NCI-H2029 (cell line): ENCODE data around the gene MTFR1L.

Experiments used
- DNase-seq: peaks from one replicate; lab custom pipeline; 2025; lab: John Stamatoyannopoulos, UW

Gene MTFR1L

DNA sequence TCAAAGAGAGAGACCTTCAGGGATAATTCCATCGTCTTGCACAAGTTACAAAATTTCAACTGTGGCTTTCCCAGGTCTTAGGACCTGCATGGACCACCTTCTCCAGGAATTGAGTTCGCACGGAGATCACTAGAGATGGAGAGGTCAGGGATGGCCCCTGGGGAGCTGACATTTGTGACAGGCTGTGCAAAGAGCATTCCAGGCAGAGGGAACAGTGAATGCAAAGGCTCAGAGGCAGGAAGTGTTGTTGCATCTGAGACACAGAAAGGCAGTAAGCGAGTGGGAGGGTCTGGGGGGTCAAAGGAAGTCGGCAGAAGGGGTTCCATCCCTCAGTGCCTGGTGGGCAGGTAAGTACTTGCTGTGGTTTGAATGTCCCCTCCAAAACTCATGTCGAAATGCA, 29.3 kb upstream of the MTFR1L start:
- DNase-seq, result no peak

DNA sequence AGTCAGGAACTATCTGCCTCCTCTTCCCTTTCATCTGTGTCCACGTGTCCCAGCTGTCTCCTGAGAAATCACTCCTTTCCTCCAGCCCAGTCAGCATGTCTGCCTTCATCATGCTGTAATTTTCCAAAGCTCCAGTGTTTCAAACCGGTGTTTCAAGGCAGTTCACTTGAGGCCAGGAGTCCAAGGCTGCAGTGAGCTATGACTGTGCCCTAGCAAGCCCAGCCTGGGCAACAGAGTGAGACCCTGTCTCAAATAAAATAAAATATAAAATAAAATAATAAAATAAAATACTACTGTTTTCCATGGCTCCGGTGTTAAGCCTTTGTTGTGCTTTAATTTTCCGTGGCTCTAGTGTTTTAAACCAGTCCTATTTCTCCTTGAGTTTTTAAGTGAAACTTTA, 27.6 kb upstream of the MTFR1L start:
- DNase-seq, result no peak

DNA sequence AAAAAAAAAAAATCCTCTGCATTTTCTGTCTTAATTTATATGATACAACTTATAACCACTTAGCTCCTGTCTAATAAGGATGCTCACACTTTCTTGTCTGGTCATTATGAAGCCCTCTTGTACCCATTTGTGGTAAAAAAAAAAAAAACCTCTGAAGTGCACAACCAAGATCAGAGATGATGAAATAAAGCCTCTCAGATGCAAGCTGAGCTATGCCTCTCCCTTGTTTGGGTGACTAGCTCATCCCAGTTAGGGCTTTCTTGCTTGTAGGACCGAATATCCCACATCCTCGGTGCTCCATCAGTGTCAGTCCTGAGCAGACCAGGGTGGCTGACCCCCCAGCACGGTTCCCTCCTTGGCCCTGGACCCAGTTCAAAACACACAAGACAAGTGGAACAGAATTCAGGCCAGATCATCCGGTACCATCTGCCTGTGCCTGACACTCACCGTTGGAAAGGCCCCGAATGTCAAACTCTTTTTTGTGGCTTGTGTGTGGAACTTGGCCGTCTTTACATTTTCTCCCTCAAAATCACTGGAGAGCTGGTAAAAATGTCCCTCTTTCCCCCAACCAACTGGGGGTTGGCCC, 26.1 kb upstream of the MTFR1L start:
- no peak for DNase-seq

DNA sequence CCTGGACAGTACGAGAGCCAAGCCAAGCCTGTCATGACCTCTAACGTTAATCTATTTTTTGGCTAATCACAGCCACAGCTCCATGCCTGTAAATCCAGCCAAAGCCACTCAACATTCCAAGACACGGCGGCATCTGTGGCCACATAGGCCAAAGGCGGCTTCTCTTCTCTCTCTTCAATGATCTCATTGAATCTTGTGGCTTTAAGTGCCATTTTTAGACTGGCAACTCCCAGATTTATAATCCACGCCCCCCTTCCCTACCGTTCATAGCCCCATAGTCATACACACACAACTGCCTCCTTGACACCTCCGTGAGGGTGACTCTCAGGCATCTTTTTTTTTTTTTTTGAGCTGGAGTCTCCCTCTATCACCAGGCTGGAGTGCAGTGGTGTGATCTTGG, 25.4 kb upstream of the MTFR1L start:
- DNase-seq, result no peak

DNA sequence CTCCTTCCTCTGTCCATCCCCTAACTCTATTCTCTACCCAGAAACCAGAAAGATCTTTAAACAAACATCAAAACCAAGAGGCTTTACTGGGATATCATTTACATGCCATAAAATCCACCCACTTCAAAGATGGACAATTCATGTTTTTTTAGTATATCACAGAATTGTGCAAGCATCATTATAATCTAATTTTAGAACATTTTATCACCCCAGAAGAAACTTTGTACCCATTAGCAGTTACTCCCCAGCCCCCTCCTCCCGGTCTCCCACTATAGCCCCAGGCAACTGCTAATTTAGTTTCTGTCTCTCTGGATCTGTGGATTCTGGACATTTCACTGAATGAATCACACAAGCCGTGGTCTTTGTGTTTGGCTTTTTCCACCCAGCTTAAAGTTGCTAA, 24.5 kb upstream of the MTFR1L start:
- DNase-seq, result no peak

DNA sequence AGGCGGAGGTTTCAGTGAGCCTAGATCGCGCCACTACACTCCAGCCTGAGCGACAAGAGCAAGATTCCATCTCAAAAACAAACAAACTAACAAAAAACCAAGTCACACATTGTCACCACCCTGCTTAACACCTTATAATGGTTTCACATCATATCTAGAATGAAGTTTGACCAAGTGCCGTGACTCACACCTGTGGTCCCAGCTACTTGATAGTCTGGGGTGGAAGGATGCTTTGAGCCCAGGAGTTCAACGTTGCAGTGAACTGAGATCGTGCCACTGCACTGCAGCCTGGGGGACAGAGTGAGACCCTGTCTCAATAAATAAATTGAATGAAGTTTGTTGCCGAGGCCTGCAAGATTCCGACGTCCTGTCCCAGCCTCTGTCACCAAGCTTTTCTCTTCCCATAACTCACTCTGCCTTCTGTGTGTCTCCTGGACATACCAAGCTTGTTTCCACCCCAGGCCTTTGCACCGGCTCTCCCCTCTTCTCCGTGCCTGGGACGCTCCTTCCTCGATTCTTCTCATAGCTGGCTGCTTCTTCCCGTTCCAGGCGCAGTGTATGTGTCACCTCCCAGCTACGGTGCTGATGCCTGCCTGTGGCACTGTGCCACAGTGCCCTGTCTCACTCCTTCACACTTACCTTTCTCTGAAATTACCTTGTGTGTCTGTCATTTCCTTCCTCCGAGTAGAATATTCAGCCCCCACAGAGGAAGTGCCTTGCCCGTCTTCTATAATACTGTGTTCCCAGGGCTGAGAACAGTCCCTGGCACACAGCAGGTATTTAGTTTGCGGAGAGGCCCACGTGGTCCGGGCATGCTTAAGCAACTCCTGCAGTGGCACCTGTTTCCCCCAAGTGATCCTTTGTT, 23.6 kb upstream of the MTFR1L start:
- peak; percentile 79 for DNase-seq

DNA sequence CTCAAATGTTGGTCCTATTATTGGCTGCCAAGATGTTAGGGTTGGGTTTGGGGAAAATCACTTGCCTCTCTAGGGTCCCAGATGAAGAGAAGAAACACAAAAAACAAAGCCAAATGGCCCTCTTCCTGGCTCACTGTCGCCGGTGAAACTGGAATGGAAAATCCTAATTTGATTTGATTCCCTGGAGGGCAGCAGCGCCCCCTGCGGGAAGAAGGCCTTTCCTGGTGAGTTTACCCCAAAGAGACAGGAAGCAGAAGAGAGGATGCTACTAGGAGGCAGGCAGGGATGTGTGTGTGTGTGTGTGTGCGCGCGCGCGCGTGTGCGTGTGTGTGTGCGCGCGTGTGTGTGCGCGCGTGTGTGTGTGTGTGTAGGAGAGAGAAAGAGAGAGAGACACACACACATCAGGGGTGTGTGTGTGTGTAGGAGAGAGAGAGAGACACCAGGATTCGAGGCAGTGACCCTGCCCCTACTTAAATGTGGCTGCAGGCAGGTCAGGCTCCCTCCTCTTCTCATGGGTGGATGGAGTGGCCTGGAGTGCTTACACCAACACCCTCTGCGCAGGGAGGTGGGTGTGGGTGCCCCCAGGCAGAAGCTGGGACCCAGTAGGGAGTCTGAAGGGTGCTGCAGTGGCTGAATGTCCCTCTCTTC, 22.8 kb upstream of the MTFR1L start:
- DNase-seq, result peak; percentile 80

DNA sequence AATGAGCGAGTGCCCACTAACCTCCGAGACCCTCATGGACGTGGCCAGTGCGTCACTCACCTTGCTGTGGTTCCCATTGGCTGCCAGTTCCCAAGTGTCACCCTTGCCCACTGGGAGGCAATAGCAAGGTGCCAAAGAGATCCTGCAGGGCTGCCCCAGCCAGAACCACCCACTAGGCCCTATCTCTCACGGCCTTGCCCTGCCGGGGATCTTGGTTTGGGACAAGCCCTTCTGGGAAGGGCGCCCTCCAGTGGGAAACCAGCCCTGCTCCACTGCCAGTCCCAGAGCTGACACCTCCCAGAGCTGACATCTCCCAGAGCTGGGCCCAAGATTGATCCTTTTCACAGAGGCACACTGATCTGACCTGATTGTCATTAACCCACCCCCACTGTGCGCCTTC, 21.8 kb upstream of the MTFR1L start:
- DNase-seq, result no peak

DNA sequence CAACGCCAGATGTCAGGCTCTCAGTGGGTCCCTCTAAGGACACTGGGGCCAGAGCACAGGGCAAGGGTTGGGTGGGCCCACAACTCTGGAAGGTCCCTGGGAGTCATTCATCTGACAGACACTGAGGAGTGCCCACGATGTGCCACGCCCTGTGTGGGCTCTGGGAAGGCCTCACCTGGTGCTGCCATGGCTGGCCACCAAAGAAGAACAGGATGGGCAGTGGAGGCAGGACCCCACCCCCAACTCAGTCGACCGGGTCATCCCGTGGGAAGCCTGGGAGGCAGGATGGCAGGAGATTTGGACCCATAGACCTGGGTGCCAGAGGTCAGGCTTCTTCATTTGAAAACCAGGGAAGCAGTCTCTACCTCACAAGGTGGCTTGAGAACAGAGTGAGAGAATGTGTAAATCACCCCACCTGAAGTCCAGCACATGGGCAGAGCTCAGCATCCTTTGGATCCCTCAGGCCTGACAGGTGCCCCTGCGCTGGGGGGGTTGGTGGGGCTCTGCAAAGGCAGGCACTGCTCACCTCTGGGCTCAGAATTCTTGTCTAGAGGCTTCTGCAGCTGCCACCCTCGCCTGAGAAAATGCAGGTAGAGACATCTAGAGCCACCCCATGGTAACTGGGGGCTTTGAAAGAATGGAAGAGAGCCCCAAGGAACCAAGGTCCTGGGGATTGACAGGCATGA, 20.9 kb upstream of the MTFR1L start:
- DNase-seq, result no peak

DNA sequence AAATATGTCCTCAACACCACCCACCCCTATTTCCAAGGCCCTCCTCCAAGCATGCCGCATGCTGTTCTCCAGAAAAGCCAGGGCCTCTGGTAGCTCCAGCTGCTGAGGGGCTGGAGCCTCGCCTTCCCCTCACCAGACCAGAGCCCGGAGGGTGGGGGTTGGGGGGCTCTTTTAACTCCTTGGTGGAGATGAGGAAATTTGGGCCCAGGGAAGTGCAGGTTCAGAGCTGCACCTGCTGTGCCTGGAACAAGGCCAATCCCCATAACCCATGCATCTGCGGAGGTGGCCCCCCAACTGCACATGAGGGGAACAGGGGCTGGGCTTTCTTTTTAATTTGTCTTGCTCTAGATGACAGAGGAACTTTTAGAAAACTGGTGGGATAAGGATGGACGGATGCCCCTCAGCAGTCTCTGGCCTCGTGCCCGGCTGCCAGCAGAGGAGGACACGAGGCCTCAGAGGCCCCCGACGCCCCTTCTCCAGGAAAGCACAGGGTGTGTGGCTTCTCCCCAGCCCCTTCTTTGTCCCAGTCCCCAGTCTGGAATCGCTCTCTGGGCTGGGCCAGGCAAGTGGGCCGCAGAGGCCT, 20.3 kb upstream of the MTFR1L start:
- no peak for DNase-seq

DNA sequence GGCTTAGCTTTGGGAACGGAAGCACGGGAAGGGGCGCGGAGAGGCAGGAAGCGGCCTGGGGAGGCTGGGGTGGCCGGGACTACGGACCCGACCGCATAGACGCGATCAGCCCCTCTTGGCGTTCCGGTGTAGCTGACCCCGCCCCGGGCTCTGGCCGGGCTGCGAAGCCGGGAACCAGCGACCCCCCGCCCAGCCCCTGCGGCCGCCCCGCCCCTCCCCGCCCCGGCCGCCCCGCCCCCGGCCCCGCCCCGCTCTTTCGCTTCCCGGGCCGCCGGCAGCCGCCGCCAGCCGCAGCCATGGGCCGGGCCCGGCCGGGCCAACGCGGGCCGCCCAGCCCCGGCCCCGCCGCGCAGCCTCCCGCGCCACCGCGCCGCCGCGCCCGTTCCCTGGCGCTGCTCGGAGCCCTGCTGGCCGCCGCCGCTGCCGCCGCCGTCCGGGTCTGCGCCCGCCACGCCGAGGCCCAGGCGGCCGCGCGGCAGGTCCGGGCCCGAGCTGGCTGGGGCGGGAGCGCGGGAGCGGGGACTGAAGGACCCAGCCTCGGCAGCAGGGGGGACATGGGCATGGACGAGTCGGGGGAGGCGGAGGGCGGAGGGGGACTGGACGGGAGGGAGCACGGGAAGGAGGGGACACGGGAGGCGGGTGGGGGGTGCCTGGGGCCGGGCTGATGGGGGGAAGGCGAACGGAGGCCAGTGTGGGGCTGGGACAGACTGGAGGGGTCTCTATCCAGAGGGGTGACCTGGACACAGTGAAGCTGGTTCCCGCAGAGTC, 19.6 kb upstream of the MTFR1L start, which contains the start of gene SELENON:
TSS of gene SELENON (plus strand) at position 259 of the 768 bp plus-strand sequence. CDS start at position 297, 38 bp downstream.
- peak; percentile 32 for DNase-seq

DNA sequence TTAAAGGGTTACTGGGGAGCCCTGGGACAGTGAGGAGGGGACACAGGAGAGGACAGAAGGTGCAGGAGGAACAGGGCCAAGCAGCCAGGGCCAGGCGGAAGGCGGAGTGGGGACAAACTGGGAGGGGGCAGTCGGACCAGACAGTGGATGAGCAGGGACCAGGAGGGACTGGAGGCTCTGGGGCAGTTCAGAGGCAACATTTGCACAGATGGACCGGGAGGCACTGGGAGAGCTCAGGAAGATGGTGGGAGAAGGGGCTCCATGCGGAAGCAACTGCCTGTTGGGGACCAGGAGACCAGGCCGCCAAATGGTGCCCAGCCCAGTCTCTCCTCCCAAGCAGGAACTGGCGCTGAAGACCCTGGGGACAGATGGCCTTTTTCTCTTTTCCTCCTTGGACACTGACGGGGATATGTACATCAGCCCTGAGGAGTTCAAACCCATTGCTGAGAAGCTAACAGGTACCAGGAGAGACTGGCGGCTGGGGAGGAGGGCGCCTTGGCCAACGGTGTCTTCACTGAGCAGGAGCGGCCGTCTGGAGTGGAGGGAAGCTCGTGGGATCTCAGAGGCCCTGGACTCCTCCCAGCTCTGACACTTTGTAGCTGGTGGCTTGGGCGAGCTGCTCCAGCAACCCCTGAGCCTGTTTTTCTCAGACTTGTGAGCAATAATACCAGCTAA, 18.9 kb upstream of the MTFR1L start:
- DNase-seq, result no peak

DNA sequence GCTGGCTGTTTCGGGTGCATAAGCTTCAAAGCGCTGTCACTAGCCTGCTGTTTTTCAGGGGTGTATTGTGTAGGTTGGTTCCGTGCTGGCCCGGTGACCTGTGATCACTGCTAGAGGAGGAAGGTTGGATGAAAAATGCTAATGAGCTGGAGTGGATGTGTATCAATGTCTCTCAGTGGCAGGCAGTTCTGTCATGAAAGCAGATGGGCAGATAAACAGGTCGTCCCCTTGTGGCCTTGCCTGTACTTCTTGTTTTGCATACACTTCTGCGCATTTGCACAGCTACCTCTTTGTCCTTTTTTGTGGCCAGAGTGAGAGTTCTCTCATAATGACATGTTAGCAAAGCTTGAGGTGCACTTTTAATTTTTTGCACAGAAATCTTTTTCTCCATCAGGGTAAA, 16.8 kb upstream of the MTFR1L start:
- no peak for DNase-seq

DNA sequence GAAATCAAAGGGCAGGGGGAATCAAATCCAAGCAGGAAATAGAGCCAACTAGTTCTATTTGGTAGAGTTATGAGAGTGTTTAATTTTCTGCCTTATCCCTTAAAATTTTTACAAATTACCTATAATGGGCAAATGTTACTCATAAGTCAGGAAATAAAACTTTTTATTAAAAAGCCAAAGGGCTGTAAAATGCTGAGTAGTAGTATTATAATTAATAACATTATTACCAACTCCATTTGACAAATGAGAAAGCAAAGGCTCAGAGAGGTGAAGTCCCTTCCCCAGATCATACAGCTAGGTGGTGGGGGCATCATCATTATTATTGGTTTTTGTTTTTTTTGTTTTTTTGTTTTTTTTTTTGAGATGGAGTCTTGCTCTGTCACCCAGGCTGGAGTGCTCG, 16.4 kb upstream of the MTFR1L start:
- DNase-seq, result no peak

DNA sequence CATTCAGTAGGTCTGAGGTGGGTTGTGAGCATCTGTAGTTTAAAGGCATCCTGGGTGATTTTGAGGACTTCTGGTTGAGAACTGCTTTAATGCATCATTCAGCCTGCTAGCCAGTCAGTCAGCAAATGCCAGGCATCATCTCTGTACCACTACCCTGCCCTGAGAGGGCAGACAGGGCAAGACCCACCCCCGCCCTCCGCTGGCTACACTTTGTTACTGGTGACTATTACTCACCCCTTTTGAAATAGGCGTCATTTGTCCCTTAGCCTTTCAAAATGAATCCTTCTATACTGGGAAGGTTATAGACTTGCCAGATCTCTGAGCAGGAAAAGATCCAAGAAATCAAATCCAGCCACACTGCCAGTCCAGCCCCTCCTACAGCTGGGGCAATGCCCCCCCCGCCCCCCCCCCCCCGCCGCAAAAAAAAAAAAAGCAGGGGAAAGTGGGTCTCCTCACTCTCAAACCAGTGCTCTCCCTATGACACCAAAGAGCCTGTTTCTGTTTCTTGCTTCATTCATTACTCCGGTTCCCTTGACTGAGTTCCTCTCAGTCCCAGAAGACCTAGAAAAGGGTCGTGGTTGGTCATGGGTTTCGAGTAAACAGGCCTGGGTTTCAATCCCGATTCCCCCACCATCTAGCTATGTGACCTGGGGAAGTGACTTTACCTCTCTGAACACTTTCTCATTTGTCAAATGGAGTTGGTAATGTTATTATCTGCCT, 15.3 kb upstream of the MTFR1L start:
- DNase-seq, result no peak

DNA sequence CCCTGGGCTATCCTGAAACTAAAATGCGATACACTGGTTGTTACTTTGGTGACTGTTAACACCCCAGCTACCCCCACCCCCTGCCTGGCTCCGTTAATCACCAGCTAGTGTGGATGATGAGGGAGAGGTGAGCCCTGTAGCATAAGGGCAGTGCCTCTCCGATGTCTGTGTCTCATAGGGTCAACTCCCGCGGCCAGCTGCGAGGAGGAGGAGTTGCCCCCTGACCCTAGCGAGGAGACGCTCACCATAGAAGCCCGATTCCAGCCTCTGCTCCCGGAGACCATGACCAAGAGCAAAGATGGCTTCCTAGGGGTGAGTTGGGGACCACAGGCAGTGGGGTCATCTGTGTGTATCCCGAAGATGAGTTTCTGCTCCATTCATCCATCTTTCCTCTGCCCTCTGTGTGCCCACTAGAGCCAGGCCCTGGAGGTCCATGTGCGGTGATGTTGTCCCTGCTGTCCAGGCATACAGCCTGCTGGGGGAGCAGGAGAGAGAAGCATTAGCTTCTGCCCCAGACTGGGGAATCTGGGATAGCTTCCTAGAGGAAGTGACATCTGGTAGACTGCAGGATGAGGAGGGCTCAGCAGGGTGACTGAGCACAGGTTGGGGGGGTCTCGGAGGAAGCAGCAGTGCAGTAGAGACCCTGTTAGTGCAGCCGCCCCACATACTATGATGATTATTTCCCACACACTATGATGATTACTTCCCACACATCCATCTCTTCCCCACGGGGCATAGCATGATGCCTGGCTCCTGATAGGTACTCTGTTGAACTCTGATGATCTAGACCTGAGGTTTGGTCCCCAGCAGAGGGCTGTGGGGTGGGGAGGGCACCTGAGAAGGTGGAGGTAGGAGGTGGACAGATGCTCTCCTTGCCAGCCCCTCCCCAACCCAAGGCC, 14.5 kb upstream of the MTFR1L start:
- no peak for DNase-seq

DNA sequence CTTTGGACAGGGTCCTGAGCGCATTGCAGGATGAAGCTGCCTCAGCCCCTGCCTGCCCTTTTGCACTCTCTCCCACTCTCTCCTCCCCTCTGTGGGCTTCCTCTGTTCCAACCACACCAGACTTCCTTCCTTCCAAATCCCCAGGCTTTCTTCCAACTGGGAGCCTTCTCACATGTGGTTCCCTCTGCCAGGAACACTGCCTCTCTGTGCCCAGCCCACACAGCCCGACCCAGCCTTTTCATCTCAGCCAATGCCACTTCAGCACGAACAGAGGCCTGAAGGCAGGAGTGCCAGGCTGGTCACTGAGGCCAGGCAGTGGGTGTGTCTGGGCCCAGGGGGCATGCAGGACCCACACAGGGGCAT, 13.9 kb upstream of the MTFR1L start:
- DNase-seq, result no peak

DNA sequence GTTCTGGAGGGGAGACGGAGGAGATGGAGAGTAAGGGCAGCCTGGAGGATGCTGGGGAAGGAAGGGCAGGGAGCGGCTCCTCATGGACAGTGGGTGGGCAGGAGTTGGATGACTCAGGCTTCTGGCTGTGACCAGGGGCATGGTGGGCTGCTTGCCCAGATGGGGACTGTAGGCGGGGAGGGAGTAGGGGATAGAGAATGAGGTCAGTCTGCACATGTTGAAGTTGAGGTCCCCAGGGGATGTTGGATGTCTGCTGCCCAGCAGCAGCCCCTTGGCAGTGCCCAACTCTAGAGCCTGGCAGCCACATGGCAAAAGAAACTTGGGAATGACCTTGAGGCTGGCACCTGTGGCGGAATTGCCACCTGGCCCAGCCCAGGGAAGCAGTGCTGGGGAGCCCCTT, 13.3 kb upstream of the MTFR1L start:
- no peak for DNase-seq
